Measurements from ENCODE around the gene GRID1. TPM values are rescaled to one million over a fixed set of nuclear protein-coding genes. Genes with fewer than 3 reads are reported as not detected.
A peak's percentile ranks its signal among the peaks of the same experiment; 100 is the strongest.

GRID1 gene
- total RNA-seq, 1 experiment from 2014 or later, result 0.53 TPM

GRCh38 chr10:85613391-85613790 is 753.2 kb downstream of the GRID1 start:
- no peak for DNase-seq (ENCODE audit: low read depth, low spot score)
- in situ Hi-C loops (cut with HindIII; ENCODE audit: low pct_unique_long_range_greater_than_20kb, low sequenced_read_pairs), result no loop called here

GRCh38 chr10:85612833-85613232 is 753.8 kb downstream of the GRID1 start:
- in situ Hi-C loops (cut with HindIII; ENCODE audit: low pct_unique_long_range_greater_than_20kb, low sequenced_read_pairs), result no loop called here
- peak; percentile 3 for DNase-seq (ENCODE audit: low read depth, low spot score)

DNA sequence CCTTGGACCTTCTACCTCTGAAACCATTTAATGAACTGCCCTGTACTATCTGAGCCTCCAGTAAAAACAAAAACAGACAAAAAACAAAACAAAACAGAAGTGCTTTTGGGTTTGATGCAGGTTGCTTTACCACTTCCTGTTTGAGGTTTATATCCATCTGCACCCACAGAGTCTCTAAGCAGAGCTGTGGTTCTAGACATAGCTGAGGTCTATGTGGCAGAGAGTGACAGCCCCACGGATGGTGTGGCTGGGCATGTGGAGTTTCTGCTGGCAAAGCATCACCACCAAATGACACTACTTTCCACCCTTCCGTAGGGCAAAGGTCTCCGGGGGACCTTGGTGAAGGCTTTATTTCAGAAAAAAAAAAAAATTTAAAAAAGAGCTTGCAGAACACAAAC is 754.2 kb downstream of the GRID1 start:
- DNase-seq (ENCODE audit: low read depth, low spot score), result no peak
- in situ Hi-C loops (cut with HindIII; ENCODE audit: low pct_unique_long_range_greater_than_20kb, low sequenced_read_pairs), result no loop called here

DNA sequence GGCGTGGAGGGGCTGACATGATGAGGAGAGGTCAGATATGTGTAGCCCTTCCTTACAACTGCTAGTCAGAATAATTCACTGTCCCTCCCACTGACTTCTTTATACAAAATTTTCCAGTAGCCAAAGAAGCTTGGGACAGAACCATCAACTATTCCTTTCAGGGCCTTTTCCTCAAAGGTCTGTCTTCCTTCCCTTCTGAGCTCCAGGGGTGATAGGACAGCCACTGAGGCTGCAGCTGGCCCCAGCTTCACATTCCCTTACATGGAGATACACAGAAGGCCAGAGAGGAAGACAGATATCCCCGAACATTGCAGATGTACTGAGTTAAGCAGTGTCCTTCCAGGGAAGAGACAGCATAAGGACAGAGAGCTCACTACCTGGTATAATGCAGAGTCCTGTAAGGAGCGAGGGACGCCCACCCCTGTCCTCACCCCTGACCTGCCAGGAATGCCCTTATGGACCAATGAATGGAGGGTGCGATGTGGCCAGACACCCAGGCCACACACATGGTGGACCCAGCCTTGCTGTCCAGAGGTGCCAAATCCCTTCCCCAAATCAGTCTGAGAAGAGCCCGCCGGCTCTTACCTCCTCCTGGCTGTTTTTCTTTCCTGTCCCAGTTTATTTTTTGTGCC is 754.7 kb downstream of the GRID1 start:
- DNase-seq (ENCODE audit: low read depth, low spot score), result no peak
- in situ Hi-C loops (cut with HindIII; ENCODE audit: low pct_unique_long_range_greater_than_20kb, low sequenced_read_pairs), result no loop called here

DNA sequence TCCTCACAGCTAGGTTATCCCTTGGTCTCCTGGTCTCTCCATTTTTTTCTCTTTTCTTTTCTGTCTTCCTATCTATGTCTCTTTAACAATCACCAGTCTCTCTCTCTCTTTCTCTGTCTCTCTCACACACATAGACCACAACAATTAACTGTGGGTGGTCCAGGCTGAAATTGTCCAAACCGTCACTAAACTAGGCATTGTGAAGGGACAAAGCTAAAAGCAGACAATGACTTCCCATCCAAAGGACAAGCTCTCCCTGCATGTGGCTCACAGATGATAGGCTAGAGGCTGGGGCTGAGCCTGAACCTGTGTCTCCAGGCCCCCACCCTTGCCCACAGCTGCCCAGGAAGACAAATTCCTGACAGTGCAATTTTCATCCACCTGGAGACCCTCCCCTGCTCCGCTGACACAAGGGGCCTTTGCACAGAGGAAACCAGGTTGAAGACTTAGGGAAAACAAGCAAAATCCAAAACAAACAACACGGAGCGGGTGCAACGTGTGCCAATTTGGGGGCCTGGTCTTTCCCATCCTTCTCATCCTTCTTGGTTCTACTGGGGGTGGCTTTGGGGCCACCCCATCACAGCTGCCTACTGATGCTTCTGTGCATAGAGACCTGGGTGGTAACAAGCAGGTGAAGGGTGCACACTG is 755.4 kb downstream of the GRID1 start:
- no peak for DNase-seq (ENCODE audit: low read depth, low spot score)
- in situ Hi-C loops (cut with HindIII; ENCODE audit: low pct_unique_long_range_greater_than_20kb, low sequenced_read_pairs), result no loop called here

- DNase-seq (ENCODE audit: low read depth, low spot score), result no peak
- in situ Hi-C loops (cut with HindIII; ENCODE audit: low pct_unique_long_range_greater_than_20kb, low sequenced_read_pairs), result no loop called here
Measured at GRCh38 chr10:85610381-85611092, 756.1 kb downstream of the GRID1 start.

GRCh38 chr10:85609509-85609908 is 757.1 kb downstream of the GRID1 start:
- no peak for DNase-seq (ENCODE audit: low read depth, low spot score)
- in situ Hi-C loops (cut with HindIII; ENCODE audit: low pct_unique_long_range_greater_than_20kb, low sequenced_read_pairs), result no loop called here

DNA sequence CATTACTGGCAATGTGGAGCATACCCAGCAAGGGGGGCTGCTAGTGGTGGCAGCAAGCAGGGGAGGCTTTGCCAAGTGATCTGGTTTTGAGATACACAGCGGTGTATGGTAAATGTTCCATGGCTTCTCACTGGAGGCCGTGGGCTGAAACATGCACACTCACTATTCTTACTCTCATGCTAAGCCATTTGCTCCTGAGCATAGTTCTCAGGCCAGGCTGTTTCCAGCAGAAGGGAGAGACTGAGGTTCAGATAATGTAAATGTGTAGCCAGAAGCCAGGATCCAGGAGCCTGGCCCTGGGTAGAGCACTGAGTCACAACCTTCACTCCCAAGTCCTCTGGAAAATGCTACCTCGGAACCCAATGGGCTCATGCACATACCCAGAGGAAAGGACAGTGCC is 757.9 kb downstream of the GRID1 start:
- no peak for DNase-seq (ENCODE audit: low read depth, low spot score)
- in situ Hi-C loops (cut with HindIII; ENCODE audit: low pct_unique_long_range_greater_than_20kb, low sequenced_read_pairs), result no loop called here

GRCh38 chr10:85607043-85607695 is 759.4 kb downstream of the GRID1 start:
- no peak for DNase-seq (ENCODE audit: low read depth, low spot score)
- in situ Hi-C loops (cut with HindIII; ENCODE audit: low pct_unique_long_range_greater_than_20kb, low sequenced_read_pairs), result no loop called here

DNA sequence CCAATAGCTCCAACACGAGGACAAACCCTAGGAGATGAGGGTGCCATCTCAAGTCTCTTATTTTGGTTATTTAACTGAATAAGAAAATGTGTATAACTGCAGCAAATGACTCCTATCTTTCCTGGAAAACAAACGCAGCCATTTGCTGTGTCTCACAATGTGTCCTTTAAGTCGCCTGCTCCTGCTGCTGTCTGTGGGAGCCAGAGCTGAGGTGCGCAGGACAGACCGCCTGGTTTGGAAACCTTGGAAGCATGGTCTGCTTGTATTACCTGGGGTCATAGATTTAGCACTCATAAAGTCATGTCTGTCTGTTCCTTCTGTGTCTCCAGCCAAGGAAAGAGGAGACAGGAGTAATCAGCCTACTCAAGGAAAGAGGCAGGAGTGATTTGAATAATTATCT is 760.2 kb downstream of the GRID1 start:
- in situ Hi-C loops (cut with HindIII; ENCODE audit: low pct_unique_long_range_greater_than_20kb, low sequenced_read_pairs), result no loop called here
- DNase-seq (ENCODE audit: low read depth, low spot score), result no peak

- in situ Hi-C loops (cut with HindIII; ENCODE audit: low pct_unique_long_range_greater_than_20kb, low sequenced_read_pairs), result no loop called here
- no peak for DNase-seq (ENCODE audit: low read depth, low spot score)
Measured at GRCh38 chr10:85604884-85605283, 761.7 kb downstream of the GRID1 start.

DNA sequence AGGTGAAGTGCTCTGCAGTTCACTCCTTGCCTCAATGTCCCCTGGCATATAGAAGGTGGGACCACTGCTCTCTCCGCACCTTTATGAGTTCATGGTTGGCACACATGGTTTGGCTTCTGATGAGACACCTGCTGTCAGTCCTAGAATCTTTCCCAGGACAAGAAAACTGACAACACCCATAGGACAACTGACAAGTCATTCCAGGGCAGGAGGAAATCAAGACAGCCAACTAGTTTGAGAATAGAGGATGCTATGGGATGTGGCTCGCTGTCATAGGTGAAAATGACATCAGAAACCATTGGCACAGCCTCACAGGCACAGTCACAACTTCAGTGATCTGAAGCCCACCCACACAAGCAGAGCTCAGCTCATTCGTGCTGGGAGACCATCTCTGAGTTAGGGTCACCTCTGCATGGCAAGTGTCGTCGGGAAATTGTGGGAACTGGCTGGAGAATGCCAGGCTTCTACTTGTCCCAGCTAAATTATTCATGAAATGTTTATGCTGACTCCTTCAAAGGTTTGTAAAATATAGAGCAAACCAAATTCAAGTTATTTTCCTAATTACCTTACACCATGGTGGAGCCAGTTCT is 762.4 kb downstream of the GRID1 start:
- DNase-seq (ENCODE audit: low read depth, low spot score), result no peak
- in situ Hi-C loops (cut with HindIII; ENCODE audit: low pct_unique_long_range_greater_than_20kb, low sequenced_read_pairs), result no loop called here

GRCh38 chr10:85603151-85603940 is 763.2 kb downstream of the GRID1 start:
- no peak for DNase-seq (ENCODE audit: low read depth, low spot score)
- in situ Hi-C loops (cut with HindIII; ENCODE audit: low pct_unique_long_range_greater_than_20kb, low sequenced_read_pairs), result no loop called here

GRCh38 chr10:85602713-85603112 is 763.9 kb downstream of the GRID1 start:
- DNase-seq (ENCODE audit: low read depth, low spot score), result no peak
- in situ Hi-C loops (cut with HindIII; ENCODE audit: low pct_unique_long_range_greater_than_20kb, low sequenced_read_pairs), result no loop called here

DNA sequence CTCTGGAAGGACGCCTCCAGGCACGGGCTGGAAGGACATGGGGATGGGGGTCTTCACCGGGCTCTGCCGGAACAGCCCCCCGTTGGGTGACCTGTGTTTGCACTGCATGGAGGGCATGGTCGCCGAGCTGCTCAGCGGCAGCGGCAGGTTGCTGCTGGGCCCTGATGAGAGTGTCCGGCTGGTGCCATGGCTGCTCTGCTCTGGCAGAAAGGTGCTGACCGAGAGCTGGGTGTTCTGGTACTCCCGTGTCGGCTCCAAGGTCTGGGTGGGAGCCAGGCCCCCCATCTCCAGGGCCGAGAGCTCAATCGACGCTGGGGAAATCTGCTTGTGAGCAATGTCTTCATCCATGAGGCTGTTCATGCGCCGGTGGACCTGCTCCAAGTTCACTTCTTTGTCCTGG is 764.3 kb downstream of the GRID1 start:
- in situ Hi-C loops (cut with HindIII; ENCODE audit: low pct_unique_long_range_greater_than_20kb, low sequenced_read_pairs), result no loop called here
- no peak for DNase-seq (ENCODE audit: low read depth, low spot score)

GRCh38 chr10:85601526-85601925 is 765.1 kb downstream of the GRID1 start:
- no peak for DNase-seq (ENCODE audit: low read depth, low spot score)
- in situ Hi-C loops (cut with HindIII; ENCODE audit: low pct_unique_long_range_greater_than_20kb, low sequenced_read_pairs), result no loop called here

GRCh38 chr10:85600744-85601081 is 765.9 kb downstream of the GRID1 start:
- in situ Hi-C loops (cut with HindIII; ENCODE audit: low pct_unique_long_range_greater_than_20kb, low sequenced_read_pairs), result no loop called here
- no peak for DNase-seq (ENCODE audit: low read depth, low spot score)
